Measurements from ENCODE around the gene TERT. TPM values are rescaled to one million over a fixed set of nuclear protein-coding genes. Genes with fewer than 3 reads are reported as not detected.
"Not testable (repeated sequence)": the region's sequence is repeated elsewhere in the genome, so short reads cannot be mapped to it uniquely, and the experiment has no call there.

Gene TERT
- total RNA-seq, 1 experiment from 2014 or later = 3.3 TPM

- H3K4me3 ChIP-seq (ENCODE audit: low read length) = no peak overlapping the region
- DNase-seq = no peak
- peaks cover 7% of the 10 kb centered on the region; the same call in 1 of the 2 replicates for H3K36me3 ChIP-seq (ENCODE audit: insufficient read depth, low read length)
- H3K27ac ChIP-seq (ENCODE audit: low read length) = no peak overlapping the region
- H3K9me3 ChIP-seq (ENCODE audit: low read length) = no peaks in the 10 kb centered on the region
- no peaks in the 10 kb centered on the region for H3K9me2 ChIP-seq (replicated peaks; ENCODE audit: insufficient read depth, low read length)
- H3K9ac ChIP-seq (ENCODE audit: low read length) = no peak overlapping the region
- H2AFZ ChIP-seq (ENCODE audit: low read length) = no peak overlapping the region
- H4K20me1 ChIP-seq (ENCODE audit: insufficient read depth, low read depth, low read length) = no peaks in the 10 kb centered on the region
- H3K4me2 ChIP-seq (ENCODE audit: low read depth, low read length, poor library complexity, severe bottlenecking) = no peak overlapping the region
- H3K79me2 ChIP-seq (ENCODE audit: low read length) = no peaks in the 10 kb centered on the region
- H3K27me3 ChIP-seq (ENCODE audit: low read length) = no peaks in the 10 kb centered on the region
- no peaks in the 10 kb centered on the region for H3K4me1 ChIP-seq (ENCODE audit: low read length)
Measured at GRCh38 chr5:1272201-1272600, 22.7 kb downstream of the TERT start.

DNA sequence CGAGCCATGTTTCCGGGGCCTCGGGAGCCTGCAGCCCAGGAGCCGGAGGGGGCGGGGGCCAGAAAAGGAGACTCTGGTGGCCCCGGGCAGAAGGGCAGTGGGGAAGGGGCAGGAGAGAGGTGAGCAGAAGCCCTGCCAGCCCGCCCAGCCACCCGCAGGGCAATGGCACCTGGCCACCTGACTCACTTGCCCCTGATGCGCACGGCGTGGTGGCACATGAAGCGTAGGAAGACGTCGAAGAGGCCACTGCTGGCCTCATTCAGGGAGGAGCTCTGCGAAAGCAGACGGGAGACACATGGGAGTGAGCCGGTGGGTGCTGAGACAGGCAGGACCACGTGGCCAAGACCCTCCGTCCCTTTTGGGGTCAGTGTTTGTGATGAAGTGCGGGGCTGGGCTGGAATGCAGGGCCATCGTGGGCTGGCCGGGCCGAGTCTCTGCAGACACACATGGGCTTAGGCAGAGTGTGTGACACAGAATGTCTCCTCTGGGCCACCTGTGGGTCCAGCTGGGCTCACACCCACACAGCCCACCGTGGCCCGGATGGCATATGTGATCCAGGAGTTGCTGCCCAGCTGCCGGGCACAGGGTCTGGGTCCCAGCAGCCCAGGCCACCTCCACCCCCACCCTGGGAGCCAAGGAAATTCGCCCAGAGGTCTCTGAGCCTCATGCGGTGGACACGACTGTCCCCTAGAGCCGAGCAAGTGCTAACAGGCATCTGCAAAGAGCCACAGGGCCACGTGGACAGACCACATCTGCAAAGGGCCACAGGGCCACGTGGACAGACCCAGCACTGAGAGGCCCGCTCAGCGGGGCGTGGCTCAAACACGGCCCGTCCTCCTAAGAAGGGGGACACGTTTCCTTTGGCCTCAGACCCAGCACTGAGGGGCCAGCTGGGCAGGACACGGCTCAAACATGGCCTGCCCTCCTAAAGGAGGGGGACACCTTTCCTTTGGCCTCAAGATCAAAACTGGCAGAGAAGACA is 23.6 kb downstream of the TERT start:
- no peak overlapping the region for H3K27ac ChIP-seq (ENCODE audit: low read length)
- no peaks in the 10 kb centered on the region for H3K79me2 ChIP-seq (ENCODE audit: low read length)
- no peak overlapping the region for H3K9ac ChIP-seq (ENCODE audit: low read length)
- H3K36me3 ChIP-seq (ENCODE audit: insufficient read depth, low read length) = peaks cover 4% of the 10 kb centered on the region; the same call in 1 of the 2 replicates
- no peaks in the 10 kb centered on the region for H3K4me1 ChIP-seq (ENCODE audit: low read length)
- H4K20me1 ChIP-seq (ENCODE audit: insufficient read depth, low read depth, low read length) = no peaks in the 10 kb centered on the region
- DNase-seq = no peak
- no peaks in the 10 kb centered on the region for H3K9me2 ChIP-seq (replicated peaks; ENCODE audit: insufficient read depth, low read length)
- H3K27me3 ChIP-seq (ENCODE audit: low read length) = no peaks in the 10 kb centered on the region
- H3K9me3 ChIP-seq (ENCODE audit: low read length) = no peaks in the 10 kb centered on the region
- H3K4me3 ChIP-seq (ENCODE audit: low read length) = no peak overlapping the region
- no peak overlapping the region for H3K4me2 ChIP-seq (ENCODE audit: low read depth, low read length, poor library complexity, severe bottlenecking)
- H2AFZ ChIP-seq (ENCODE audit: low read length) = no peak overlapping the region

DNA sequence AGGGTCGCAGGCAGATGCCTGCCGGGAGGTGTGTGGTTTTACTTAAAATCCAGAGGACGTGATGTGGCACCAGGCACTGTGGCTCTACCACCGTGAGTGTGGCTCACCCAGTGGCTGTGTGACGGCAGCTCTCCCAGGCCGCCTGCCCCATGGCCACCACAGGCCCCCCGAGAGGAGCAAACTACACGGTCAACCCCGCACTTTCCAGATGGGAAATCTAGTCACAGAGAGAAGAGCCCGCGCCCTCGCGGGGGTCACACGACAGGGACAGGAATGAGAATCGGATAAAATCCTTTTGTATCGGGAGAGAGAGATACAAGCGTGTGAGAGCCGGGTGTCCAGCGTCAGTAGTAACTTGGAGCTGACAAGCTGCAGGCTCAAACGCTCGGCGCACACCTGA is 24.4 kb downstream of the TERT start:
- H3K36me3 ChIP-seq (ENCODE audit: insufficient read depth, low read length) = peaks cover 4% of the 10 kb centered on the region; the same call in 1 of the 2 replicates
- no peak overlapping the region for H3K27ac ChIP-seq (ENCODE audit: low read length)
- H3K4me1 ChIP-seq (ENCODE audit: low read length) = no peaks in the 10 kb centered on the region
- H3K9me2 ChIP-seq (replicated peaks; ENCODE audit: insufficient read depth, low read length) = no peaks in the 10 kb centered on the region
- H3K4me3 ChIP-seq (ENCODE audit: low read length) = no peak overlapping the region
- no peak overlapping the region for H2AFZ ChIP-seq (ENCODE audit: low read length)
- no peaks in the 10 kb centered on the region for H3K79me2 ChIP-seq (ENCODE audit: low read length)
- no peak for DNase-seq
- no peak overlapping the region for H3K4me2 ChIP-seq (ENCODE audit: low read depth, low read length, poor library complexity, severe bottlenecking)
- H3K9me3 ChIP-seq (ENCODE audit: low read length) = no peaks in the 10 kb centered on the region
- H4K20me1 ChIP-seq (ENCODE audit: insufficient read depth, low read depth, low read length) = no peaks in the 10 kb centered on the region
- no peaks in the 10 kb centered on the region for H3K27me3 ChIP-seq (ENCODE audit: low read length)
- H3K9ac ChIP-seq (ENCODE audit: low read length) = no peak overlapping the region

DNA sequence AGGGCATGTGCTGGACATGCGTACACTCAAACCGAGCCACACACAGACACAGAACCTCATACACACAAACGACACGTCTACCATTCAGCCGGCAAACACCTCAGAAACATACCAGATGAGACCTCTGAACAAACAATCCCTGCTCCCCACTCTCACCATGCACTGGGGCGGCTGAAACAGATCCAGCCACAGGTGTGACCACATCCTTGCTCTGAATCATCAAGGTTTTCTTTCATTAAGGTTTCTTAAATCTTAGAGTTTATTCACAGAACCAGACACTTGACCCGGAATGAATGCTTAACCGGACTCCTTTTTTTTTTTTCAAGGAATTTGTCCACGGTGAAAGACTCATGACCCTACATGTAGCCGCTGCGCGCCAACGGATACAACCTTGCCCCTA is 26.2 kb downstream of the TERT start:
- no peaks in the 10 kb centered on the region for H3K36me3 ChIP-seq (ENCODE audit: insufficient read depth, low read length)
- DNase-seq = no peak
- H3K4me3 ChIP-seq (ENCODE audit: low read length) = no peak overlapping the region

DNA sequence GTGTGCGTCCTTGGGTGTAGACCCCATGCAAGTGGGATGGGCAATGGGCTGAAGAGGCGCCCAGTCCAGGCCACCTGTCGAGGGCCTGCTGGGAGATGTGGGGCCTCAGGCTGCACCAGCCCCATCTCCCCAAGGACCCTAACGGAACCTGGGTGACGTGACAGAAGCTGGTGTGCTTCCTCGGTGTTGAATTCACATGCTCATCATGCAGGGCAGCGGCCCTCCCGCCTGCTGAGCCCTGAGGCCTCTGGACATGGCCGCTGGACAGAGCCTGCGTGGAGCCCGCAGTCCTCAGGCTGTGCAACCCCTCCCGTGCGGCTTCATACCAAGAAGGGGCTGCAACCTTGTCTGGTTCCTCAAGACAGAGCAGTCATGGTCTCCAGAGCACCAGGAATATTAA is 26.8 kb downstream of the TERT start:
- Histone ChIP-seq H3K9me2 (replicated peaks; ENCODE audit: insufficient read depth, low read length) (no peaks in the 10 kb centered on the region), H3K27ac (ENCODE audit: low read length) (no peak overlapping the region), H3K4me1 (ENCODE audit: low read length) (no peaks in the 10 kb centered on the region), H3K9me3 (ENCODE audit: low read length) (no peaks in the 10 kb centered on the region), H3K4me3 (ENCODE audit: low read length) (no peak overlapping the region), H2AFZ (ENCODE audit: low read length) (no peak overlapping the region), H3K9ac (ENCODE audit: low read length) (no peak overlapping the region), H3K4me2 (ENCODE audit: low read depth, low read length, poor library complexity, severe bottlenecking) (no peak overlapping the region), H4K20me1 (ENCODE audit: insufficient read depth, low read depth, low read length) (no peaks in the 10 kb centered on the region), H3K36me3 (ENCODE audit: insufficient read depth, low read length) (no peaks in the 10 kb centered on the region), H3K79me2 (ENCODE audit: low read length) (no peaks in the 10 kb centered on the region), H3K27me3 (ENCODE audit: low read length) (no peaks in the 10 kb centered on the region)
- DNase-seq = no peak

More for the DNA sequence above, 26.2 kb downstream of the TERT start:
- H3K27ac ChIP-seq (ENCODE audit: low read length) = no peak overlapping the region
- H3K4me2 ChIP-seq (ENCODE audit: low read depth, low read length, poor library complexity, severe bottlenecking) = no peak overlapping the region
- no peak overlapping the region for H2AFZ ChIP-seq (ENCODE audit: low read length)
- no peaks in the 10 kb centered on the region for H3K9me2 ChIP-seq (replicated peaks; ENCODE audit: insufficient read depth, low read length)
- no peaks in the 10 kb centered on the region for H3K79me2 ChIP-seq (ENCODE audit: low read length)
- H3K4me1 ChIP-seq (ENCODE audit: low read length) = no peaks in the 10 kb centered on the region
- H4K20me1 ChIP-seq (ENCODE audit: insufficient read depth, low read depth, low read length) = no peaks in the 10 kb centered on the region
- no peaks in the 10 kb centered on the region for H3K27me3 ChIP-seq (ENCODE audit: low read length)
- H3K9me3 ChIP-seq (ENCODE audit: low read length) = no peaks in the 10 kb centered on the region
- no peak overlapping the region for H3K9ac ChIP-seq (ENCODE audit: low read length)

GRCh38 chr5:1267464-1267863 is 27.4 kb downstream of the TERT start:
- not testable (repeated sequence) for H3K27me3 ChIP-seq (ENCODE audit: low read length); H4K20me1 ChIP-seq (ENCODE audit: insufficient read depth, low read depth, low read length); H3K9ac ChIP-seq (ENCODE audit: low read length); H3K79me2 ChIP-seq (ENCODE audit: low read length); H3K9me2 ChIP-seq (replicated peaks; ENCODE audit: insufficient read depth, low read length); H3K4me3 ChIP-seq (ENCODE audit: low read length); H3K27ac ChIP-seq (ENCODE audit: low read length); DNase-seq; H3K4me2 ChIP-seq (ENCODE audit: low read depth, low read length, poor library complexity, severe bottlenecking); H3K36me3 ChIP-seq (ENCODE audit: insufficient read depth, low read length); H3K4me1 ChIP-seq (ENCODE audit: low read length); H3K9me3 ChIP-seq (ENCODE audit: low read length); H2AFZ ChIP-seq (ENCODE audit: low read length)

DNA sequence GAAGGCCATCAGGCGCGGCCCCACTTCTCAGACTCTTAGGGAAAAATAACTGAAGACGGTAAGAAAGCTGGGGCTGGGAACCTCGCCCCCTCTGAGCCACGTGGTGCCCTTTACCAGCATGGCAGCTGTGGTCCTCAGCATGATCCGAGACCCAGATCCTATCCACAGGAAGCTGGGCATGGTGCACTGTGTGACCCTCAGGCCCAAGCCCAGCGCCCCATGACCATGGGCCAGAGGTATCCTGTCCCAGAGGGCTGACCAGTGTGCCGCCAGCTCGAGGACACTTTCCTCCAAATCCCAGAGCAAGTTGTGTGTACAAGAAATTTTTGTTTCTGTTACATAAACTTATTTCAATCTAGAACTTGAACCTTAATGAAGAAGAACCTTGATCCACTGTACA is 28.1 kb downstream of the TERT start:
- Histone ChIP-seq H3K27me3 (ENCODE audit: low read length) (no peaks in the 10 kb centered on the region), H3K4me1 (ENCODE audit: low read length) (no peaks in the 10 kb centered on the region), H3K36me3 (ENCODE audit: insufficient read depth, low read length) (no peaks in the 10 kb centered on the region), H3K9ac (ENCODE audit: low read length) (no peak overlapping the region), H3K9me2 (replicated peaks; ENCODE audit: insufficient read depth, low read length) (no peaks in the 10 kb centered on the region), H4K20me1 (ENCODE audit: insufficient read depth, low read depth, low read length) (no peaks in the 10 kb centered on the region), H3K79me2 (ENCODE audit: low read length) (no peaks in the 10 kb centered on the region), H2AFZ (ENCODE audit: low read length) (no peak overlapping the region), H3K4me2 (ENCODE audit: low read depth, low read length, poor library complexity, severe bottlenecking) (no peak overlapping the region), H3K9me3 (ENCODE audit: low read length) (no peaks in the 10 kb centered on the region), H3K4me3 (ENCODE audit: low read length) (no peak overlapping the region), H3K27ac (ENCODE audit: low read length) (no peak overlapping the region)
- DNase-seq = no peak

GRCh38 chr5:1265461-1266455 is 29.1 kb downstream of the TERT start:
- Histone ChIP-seq H3K9me3 (ENCODE audit: low read length) (no peaks in the 10 kb centered on the region), H3K4me2 (ENCODE audit: low read depth, low read length, poor library complexity, severe bottlenecking) (no peak overlapping the region), H3K27me3 (ENCODE audit: low read length) (no peaks in the 10 kb centered on the region), H3K4me1 (ENCODE audit: low read length) (no peaks in the 10 kb centered on the region), H3K4me3 (ENCODE audit: low read length) (no peak overlapping the region), H3K9me2 (replicated peaks; ENCODE audit: insufficient read depth, low read length) (no peaks in the 10 kb centered on the region), H3K9ac (ENCODE audit: low read length) (no peak overlapping the region), H3K79me2 (ENCODE audit: low read length) (no peaks in the 10 kb centered on the region), H2AFZ (ENCODE audit: low read length) (no peak overlapping the region), H3K27ac (ENCODE audit: low read length) (no peak overlapping the region), H4K20me1 (ENCODE audit: insufficient read depth, low read depth, low read length) (no peaks in the 10 kb centered on the region), H3K36me3 (ENCODE audit: insufficient read depth, low read length) (no peaks in the 10 kb centered on the region)
- DNase-seq = no peak

Measured in Karpas-422 (cell line).